Measurements from ENCODE around the gene DALRD3. TPM values are rescaled to one million over a fixed set of nuclear protein-coding genes. Genes with fewer than 3 reads are reported as not detected.

The DALRD3 gene
- total and polyA plus RNA-seq, 2 of the 8 experiments (the other 6 are each of a cell fraction or from before 2014, with no cell fraction given) = 30.4 to 86.5 TPM

DNA sequence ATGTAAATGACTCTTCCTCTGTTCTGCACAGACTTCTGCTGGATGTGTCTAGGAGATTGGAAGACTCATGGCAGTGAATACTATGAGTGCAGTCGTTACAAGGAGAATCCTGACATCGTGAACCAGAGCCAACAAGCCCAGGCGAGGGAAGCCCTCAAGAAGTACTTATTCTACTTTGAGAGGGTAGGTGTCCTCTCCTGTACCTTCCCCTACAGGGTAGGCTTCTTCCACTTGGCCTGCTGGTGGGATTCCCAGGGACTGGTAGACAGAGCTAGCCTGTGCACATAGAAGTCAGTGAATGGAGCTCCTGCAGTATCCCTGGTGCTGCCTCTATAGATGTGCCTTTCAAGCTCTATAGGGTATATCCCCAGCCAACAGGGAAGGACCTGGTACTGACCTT is 38.9 kb downstream of the DALRD3 start:
- H2AK5ac ChIP-seq (ENCODE audit: low read depth, low read length) = no peak overlapping the region
- no peak overlapping the region for H3K27ac ChIP-seq (ENCODE audit: low read depth, low read length)
- H2BK5ac ChIP-seq (ENCODE audit: low read depth, low read length) = no peak overlapping the region
- no peak overlapping the region for H3K4me2 ChIP-seq (ENCODE audit: insufficient read depth in 1 of 2, low read depth in 2 of 2, low read length in 2 of 2)
- TF ChIP-seq BRCA1 (IDR thresholded peaks at IDR 0.05; ENCODE audit: low read depth, low read length) (no peak), TAF7 (optimal IDR thresholded peaks at IDR 0.05; ENCODE audit: borderline replicate concordance, low read depth, low read length) (no peak), NRF1 (IDR thresholded peaks at IDR 0.05; ENCODE audit: low read depth, low read length) (no peak), RBBP5 (IDR thresholded peaks at IDR 0.05; ENCODE audit: borderline replicate concordance, low read depth, low read length) (no peak), KDM4A (IDR thresholded peaks at IDR 0.05; ENCODE audit: low read depth, low read length, severe bottlenecking) (no peak), KDM5A (IDR thresholded peaks at IDR 0.05; ENCODE audit: low read length) (no peak), POLR2AphosphoS5 (IDR thresholded peaks at IDR 0.05; ENCODE audit: low read depth, low read length) (no peak)
- peaks cover 0 to 7% of the 10 kb centered on the region in 2 experiments for H4K20me1 ChIP-seq (replicated peaks in 1 of 2; ENCODE audit: control insufficient read depth in 1 of 2, insufficient read depth in 2 of 2, low read length in 2 of 2)
- no peaks in the 10 kb centered on the region for H3K27me3 ChIP-seq (replicated peaks in 1 of 4; ENCODE audit: control insufficient read depth in 3 of 4, extremely low read depth in 1 of 4, insufficient read depth in 3 of 4, low read length in 3 of 4)
- H4K5ac ChIP-seq (ENCODE audit: insufficient read length, low read depth, low read length) = no peak overlapping the region
- H4K91ac ChIP-seq (replicated peaks; ENCODE audit: insufficient read length, low read length) = no peak overlapping the region
- no peak overlapping the region for H2BK12ac ChIP-seq (ENCODE audit: low read depth, low read length)
- no peak overlapping the region for H3K14ac ChIP-seq (ENCODE audit: insufficient read length)
- H3K56ac ChIP-seq (replicated peaks; ENCODE audit: insufficient read length, low read depth, low read length) = no peak overlapping the region
- H3K36me3 ChIP-seq (ENCODE audit: control insufficient read depth in 2 of 4, insufficient read depth in 4 of 4, low read length in 3 of 4) = peaks cover 19 to 79% (median 62%) of the 10 kb centered on the region in 4 experiments
- H2BK20ac ChIP-seq (ENCODE audit: low read length) = no peak overlapping the region
- no peak overlapping the region for H2BK15ac ChIP-seq (ENCODE audit: low read length)
- WGBS, 2 experiments (ENCODE audit: extremely low coverage in 1 of 2, insufficient coverage in 1 of 2, insufficient read length in 1 of 2, insufficient replicate concordance in 2 of 2, low coverage in 1 of 2, low lambda C conversion rate in 2 of 2, missing lambda C conversion rate in 1 of 2) = 87% methylated on average over 3 of the region's 3 CpGs; no CpG with 5 or more reads in 1 of the 2 experiments
- no peak overlapping the region for H3K23ac ChIP-seq (ENCODE audit: insufficient read length)
- ChIA-PET CTCF (ENCODE audit: partially characterized antibody) (interaction anchor here (0.6 to 3.7 kb wide), 4 partner anchors 9 to 1754 kb away, joined by 3 to 22 read pairs (median 4); partner anchors contain the start of gene NDUFAF3), POLR2A (ENCODE audit: partially characterized antibody) (interaction anchor here (0.9 to 3.4 kb wide), 4 partner anchors 10 to 376 kb away, joined by 3 to 13 read pairs (median 7); partner anchors contain the start of genes P4HTM and WDR6)
- no peak for DNase-seq (ENCODE audit: low read depth in 1 of 2, low spot score in 2 of 2)
- H3K9ac ChIP-seq (replicated peaks in 1 of 4; ENCODE audit: extremely low read depth in 1 of 4, low read depth in 3 of 4, low read length in 3 of 4) = no peak overlapping the region
- no peaks in the 10 kb centered on the region for H3K23me2 ChIP-seq (ENCODE audit: low read depth, low read length)
- H3K79me1 ChIP-seq (ENCODE audit: low read depth, low read length) = 0 out of 2 replicates have a peak, but pooled peaks cover 2% of the 10 kb centered on the region
- no peak overlapping the region for H3K18ac ChIP-seq (ENCODE audit: extremely low read depth, low read length)
- no peak overlapping the region for H2BK120ac ChIP-seq (replicated peaks; ENCODE audit: low read depth, low read length)
- no peak for FAIRE-seq
- H4K8ac ChIP-seq (ENCODE audit: extremely low read depth, insufficient read depth, low read length) = no peak overlapping the region
- no peak overlapping the region for H3K4me3 ChIP-seq (ENCODE audit: extremely low read depth in 1 of 4, insufficient read depth in 2 of 4, low read depth in 3 of 4, low read length in 4 of 4)
- H2AFZ ChIP-seq (ENCODE audit: low read length) = no peak overlapping the region
- H3K9me3 ChIP-seq (ENCODE audit: insufficient read depth in 2 of 2, low read depth in 1 of 2, low read length in 1 of 2) = no peaks in the 10 kb centered on the region
- H3K4ac ChIP-seq (replicated peaks; ENCODE audit: insufficient read length, low read depth, low read length) = no peak overlapping the region
- no peaks in the 10 kb centered on the region for H3K79me2 ChIP-seq (ENCODE audit: control insufficient read depth in 1 of 2, insufficient read depth in 2 of 2, low read length in 2 of 2)
- no peaks in the 10 kb centered on the region for H3K4me1 ChIP-seq (replicated peaks in 1 of 4; ENCODE audit: control insufficient read depth in 3 of 4, insufficient read depth in 4 of 4, low read length in 3 of 4)
